ENCODE results near the gene RALGAPA1. TPM values are rescaled to one million over a fixed set of nuclear protein-coding genes. Genes with fewer than 3 reads are reported as not detected.
"Not testable (repeated sequence)": the region's sequence is repeated elsewhere in the genome, so short reads cannot be mapped to it uniquely, and the experiment has no call there.

Gene RALGAPA1
- total and polyA plus RNA-seq, 3 experiments from 2014 or later: 28.2 to 37.9 (median 29.3) TPM

- H3K36me3 ChIP-seq (ENCODE audit: insufficient read depth, low read length); H3K4me3 ChIP-seq (ENCODE audit: low read length); H3K27me3 Mint-ChIP-seq; H3K4me3 Mint-ChIP-seq; H3K27me3 ChIP-seq (ENCODE audit: insufficient read depth, low read length, poor library complexity, severe bottlenecking); H3K4me1 ChIP-seq (ENCODE audit: insufficient read depth, low read length); H3K9me3 ChIP-seq (ENCODE audit: low read length); H3K27ac Mint-ChIP-seq; CTCF ChIA-PET; POLR2A ChIA-PET; DNase-seq; H3K27ac ChIP-seq (ENCODE audit: low read depth, low read length): not testable (repeated sequence)
- H3K4me1 Mint-ChIP-seq: peaks cover 11 to 28% (median 22%) of the 10 kb centered on the region in 3 donors
- H3K9me3 Mint-ChIP-seq: peaks cover 6 to 19% (median 15%) of the 10 kb centered on the region in 5 donors
- H3K36me3 Mint-ChIP-seq: peaks cover 16 to 21% (median 16%) of the 10 kb centered on the region in 3 donors
These were observed 31.5 kb downstream of the RALGAPA1 start for GRCh38 chr14:35777550-35777949.

- DNase-seq: no peak
- Histone ChIP-seq H3K9me3 (ENCODE audit: low read length) (no peaks in the 10 kb centered on the region), H3K4me3 (ENCODE audit: low read length) (no peak overlapping the region), H3K36me3 (ENCODE audit: insufficient read depth, low read length) (no peaks in the 10 kb centered on the region), H3K27me3 (ENCODE audit: insufficient read depth, low read length, poor library complexity, severe bottlenecking) (no peaks in the 10 kb centered on the region), H3K4me1 (ENCODE audit: insufficient read depth, low read length) (no peaks in the 10 kb centered on the region), H3K27ac (ENCODE audit: low read depth, low read length) (no peak overlapping the region)
- Mint-ChIP-seq H3K4me3 (no peak overlapping the region), H3K9me3 (peaks cover 6 to 15% (median 15%) of the 10 kb centered on the region in 5 donors), H3K36me3 (peaks cover 16 to 21% (median 17%) of the 10 kb centered on the region in 3 donors), H3K4me1 (peaks cover 9 to 28% (median 22%) of the 10 kb centered on the region in 3 donors), H3K27ac (no peak overlapping the region), H3K27me3 (peaks cover 0 to 2% of the 10 kb centered on the region in 2 donors)
- ChIA-PET POLR2A (no interaction called here), CTCF (no interaction called here)
These were observed 32.3 kb downstream of the RALGAPA1 start for GRCh38 chr14:35776823-35777222.

- Mint-ChIP-seq H3K27ac (peak overlapping the region in 2 of 8 donors; percentile 24 to 61), H3K4me1 (peaks cover 7 to 22% (median 22%) of the 10 kb centered on the region in 3 donors), H3K9me3 (peaks cover 0 to 10% (median 9%) of the 10 kb centered on the region in 5 donors), H3K36me3 (peaks cover 12 to 20% (median 15%) of the 10 kb centered on the region in 3 donors)
- H3K36me3 ChIP-seq (ENCODE audit: insufficient read depth, low read length); H3K4me3 ChIP-seq (ENCODE audit: low read length); H3K4me3 Mint-ChIP-seq; POLR2A ChIA-PET; H3K9me3 ChIP-seq (ENCODE audit: low read length); H3K27me3 ChIP-seq (ENCODE audit: insufficient read depth, low read length, poor library complexity, severe bottlenecking); DNase-seq; H3K27ac ChIP-seq (ENCODE audit: low read depth, low read length); H3K4me1 ChIP-seq (ENCODE audit: insufficient read depth, low read length); H3K27me3 Mint-ChIP-seq: not testable (repeated sequence)
- CTCF ChIA-PET: interaction anchor here (0.8 kb wide), 1 partner anchor 11 kb away, joined by 3 read pairs; no protein-coding TSS in a partner anchor
These were observed 33.0 kb downstream of the RALGAPA1 start for GRCh38 chr14:35776085-35776484.

GRCh38 chr14:35766700-35767082, 42.4 kb downstream of the RALGAPA1 start:
- Mint-ChIP-seq H3K27me3 (no peaks in the 10 kb centered on the region), H3K36me3 (peaks cover 4 to 38% (median 5%) of the 10 kb centered on the region in 3 donors), H3K4me3 (peak overlapping the region in 1 of 7 donors; percentile 23), H3K27ac (peak overlapping the region in 2 of 8 donors; percentile 17 to 41), H3K9me3 (no peaks in the 10 kb centered on the region), H3K4me1 (peaks cover 13 to 24% (median 15%) of the 10 kb centered on the region in 3 donors)
- Histone ChIP-seq H3K9me3 (ENCODE audit: low read length) (no peaks in the 10 kb centered on the region), H3K4me1 (ENCODE audit: insufficient read depth, low read length) (peaks cover 15% of the 10 kb centered on the region), H3K36me3 (ENCODE audit: insufficient read depth, low read length) (no peaks in the 10 kb centered on the region), H3K27ac (ENCODE audit: low read depth, low read length) (no peak overlapping the region), H3K4me3 (ENCODE audit: low read length) (peak overlapping the region; percentile 18), H3K27me3 (ENCODE audit: insufficient read depth, low read length, poor library complexity, severe bottlenecking) (no peaks in the 10 kb centered on the region)
- ChIA-PET CTCF (no interaction called here), POLR2A (no interaction called here)
- DNase-seq: peak in 1 of 5 donors; percentile 15

GRCh38 chr14:35766036-35766699, 42.9 kb downstream of the RALGAPA1 start:
- Mint-ChIP-seq H3K4me1 (peaks cover 13 to 24% (median 15%) of the 10 kb centered on the region in 3 donors), H3K27ac (peak overlapping the region in 2 of 8 donors; percentile 55 to 60), H3K36me3 (peaks cover 5 to 39% (median 7%) of the 10 kb centered on the region in 3 donors), H3K4me3 (peak overlapping the region in 1 of 7 donors; percentile 23), H3K9me3 (no peaks in the 10 kb centered on the region), H3K27me3 (no peaks in the 10 kb centered on the region)
- H3K4me3 ChIP-seq (ENCODE audit: low read length): peak overlapping the region; percentile 18
- no peaks in the 10 kb centered on the region for H3K36me3 ChIP-seq (ENCODE audit: insufficient read depth, low read length)
- no peak for DNase-seq
- H3K27me3 ChIP-seq (ENCODE audit: insufficient read depth, low read length, poor library complexity, severe bottlenecking): no peaks in the 10 kb centered on the region
- CTCF ChIA-PET: no interaction called here
- H3K4me1 ChIP-seq (ENCODE audit: insufficient read depth, low read length): peaks cover 15% of the 10 kb centered on the region
- POLR2A ChIA-PET: no interaction called here
- H3K9me3 ChIP-seq (ENCODE audit: low read length): no peaks in the 10 kb centered on the region
- no peak overlapping the region for H3K27ac ChIP-seq (ENCODE audit: low read depth, low read length)

- no peak overlapping the region for H3K27ac ChIP-seq (ENCODE audit: low read depth, low read length)
- CTCF ChIA-PET: no interaction called here
- DNase-seq: no peak
These were observed 47.2 kb downstream of the RALGAPA1 start for GRCh38 chr14:35761922-35762321.

GRCh38 chr14:35760143-35760542, 49.0 kb downstream of the RALGAPA1 start:
- Histone ChIP-seq H3K4me3 (ENCODE audit: low read length) (no peak overlapping the region), H3K27me3 (ENCODE audit: insufficient read depth, low read length, poor library complexity, severe bottlenecking) (no peaks in the 10 kb centered on the region), H3K36me3 (ENCODE audit: insufficient read depth, low read length) (peaks cover 5% of the 10 kb centered on the region), H3K4me1 (ENCODE audit: insufficient read depth, low read length) (no peaks in the 10 kb centered on the region), H3K27ac (ENCODE audit: low read depth, low read length) (no peak overlapping the region), H3K9me3 (ENCODE audit: low read length) (no peaks in the 10 kb centered on the region)
- POLR2A ChIA-PET: no interaction called here
- no peaks in the 10 kb centered on the region for H3K27me3 Mint-ChIP-seq
- no peak for DNase-seq
- CTCF ChIA-PET: no interaction called here
- peak overlapping the region in 3 of 8 donors; percentile 33 to 68 (median 60) for H3K27ac Mint-ChIP-seq
- H3K4me1 Mint-ChIP-seq: no peaks in the 10 kb centered on the region
- H3K36me3 Mint-ChIP-seq: peaks cover 16 to 49% (median 25%) of the 10 kb centered on the region in 3 donors
- no peak overlapping the region for H3K4me3 Mint-ChIP-seq
- no peaks in the 10 kb centered on the region for H3K9me3 Mint-ChIP-seq

More at GRCh38 chr14:35761922-35762321, 47.2 kb downstream of the RALGAPA1 start:
- H3K4me1 Mint-ChIP-seq: peaks cover 9 to 13% (median 12%) of the 10 kb centered on the region in 3 donors
- Histone ChIP-seq H3K4me1 (ENCODE audit: insufficient read depth, low read length) (peaks cover 12% of the 10 kb centered on the region), H3K4me3 (ENCODE audit: low read length) (no peak overlapping the region), H3K36me3 (ENCODE audit: insufficient read depth, low read length) (peaks cover 5% of the 10 kb centered on the region), H3K9me3 (ENCODE audit: low read length) (no peaks in the 10 kb centered on the region), H3K27me3 (ENCODE audit: insufficient read depth, low read length, poor library complexity, severe bottlenecking) (no peaks in the 10 kb centered on the region)
- POLR2A ChIA-PET: no interaction called here
- H3K27ac Mint-ChIP-seq: peak overlapping the region in 1 of 8 donors; percentile 58
- no peaks in the 10 kb centered on the region for H3K9me3 Mint-ChIP-seq
- H3K4me3 Mint-ChIP-seq: no peak overlapping the region
- no peaks in the 10 kb centered on the region for H3K27me3 Mint-ChIP-seq
- H3K36me3 Mint-ChIP-seq: peaks cover 4 to 47% (median 15%) of the 10 kb centered on the region in 3 donors

GRCh38 chr14:35758523-35759129, 50.5 kb downstream of the RALGAPA1 start:
- no peaks in the 10 kb centered on the region for H3K27me3 ChIP-seq (ENCODE audit: insufficient read depth, low read length, poor library complexity, severe bottlenecking)
- Mint-ChIP-seq H3K27ac (no peak overlapping the region), H3K36me3 (peaks cover 26 to 61% (median 34%) of the 10 kb centered on the region in 3 donors), H3K9me3 (no peaks in the 10 kb centered on the region), H3K27me3 (no peaks in the 10 kb centered on the region), H3K4me3 (no peak overlapping the region), H3K4me1 (no peaks in the 10 kb centered on the region)
- H3K4me3 ChIP-seq (ENCODE audit: low read length): no peak overlapping the region
- ChIA-PET POLR2A (no interaction called here), CTCF (no interaction called here)
- H3K4me1 ChIP-seq (ENCODE audit: insufficient read depth, low read length): no peaks in the 10 kb centered on the region
- peaks cover 5% of the 10 kb centered on the region for H3K36me3 ChIP-seq (ENCODE audit: insufficient read depth, low read length)
- no peak overlapping the region for H3K27ac ChIP-seq (ENCODE audit: low read depth, low read length)
- no peaks in the 10 kb centered on the region for H3K9me3 ChIP-seq (ENCODE audit: low read length)
- DNase-seq: no peak
